GM04503 (cell line): Measurements from ENCODE around the gene OOEP.

Source experiments
- DNase-seq: peaks from one replicate; pipeline ENCODE4 v3.0.0-alpha.2; 2012; ENCODE audit warnings: low read depth

Gene OOEP

DNA sequence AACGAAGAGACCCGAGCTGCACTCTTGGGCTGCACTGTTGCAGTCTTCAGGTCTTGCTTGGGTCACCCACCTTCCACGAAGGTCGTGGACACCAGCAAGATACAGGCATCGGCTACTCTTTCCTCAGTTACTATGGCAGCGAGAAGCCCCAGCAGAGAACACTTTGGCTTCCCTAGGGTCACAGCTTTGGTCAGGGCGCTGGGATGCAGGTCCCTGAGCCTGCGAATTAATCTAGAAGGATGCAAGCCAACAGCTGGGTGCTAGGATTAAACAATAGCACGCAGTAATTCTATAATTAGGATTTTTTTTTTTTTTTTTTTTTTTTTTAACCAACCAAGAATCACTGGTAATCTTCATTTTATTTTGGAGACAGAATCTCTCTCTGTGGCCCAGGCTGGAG lies 5.1 kb downstream of the OOEP start:
- no peak for DNase-seq

GRCh38 chr6:73364121-73364520 lies 5.6 kb downstream of the OOEP start:
- no peak for DNase-seq

GRCh38 chr6:73363537-73363875 lies 6.2 kb downstream of the OOEP start:
- DNase-seq: no peak

- no peak for DNase-seq
Measured at GRCh38 chr6:73362869-73363536, 6.7 kb downstream of the OOEP start.

- DNase-seq: no peak
Measured at GRCh38 chr6:73362358-73362757, 7.3 kb downstream of the OOEP start, which contains the start of gene KHDC3L. TSS of gene KHDC3L (plus strand) at chr6:73362658. CDS start at chr6:73362730, 72 bp downstream.

DNA sequence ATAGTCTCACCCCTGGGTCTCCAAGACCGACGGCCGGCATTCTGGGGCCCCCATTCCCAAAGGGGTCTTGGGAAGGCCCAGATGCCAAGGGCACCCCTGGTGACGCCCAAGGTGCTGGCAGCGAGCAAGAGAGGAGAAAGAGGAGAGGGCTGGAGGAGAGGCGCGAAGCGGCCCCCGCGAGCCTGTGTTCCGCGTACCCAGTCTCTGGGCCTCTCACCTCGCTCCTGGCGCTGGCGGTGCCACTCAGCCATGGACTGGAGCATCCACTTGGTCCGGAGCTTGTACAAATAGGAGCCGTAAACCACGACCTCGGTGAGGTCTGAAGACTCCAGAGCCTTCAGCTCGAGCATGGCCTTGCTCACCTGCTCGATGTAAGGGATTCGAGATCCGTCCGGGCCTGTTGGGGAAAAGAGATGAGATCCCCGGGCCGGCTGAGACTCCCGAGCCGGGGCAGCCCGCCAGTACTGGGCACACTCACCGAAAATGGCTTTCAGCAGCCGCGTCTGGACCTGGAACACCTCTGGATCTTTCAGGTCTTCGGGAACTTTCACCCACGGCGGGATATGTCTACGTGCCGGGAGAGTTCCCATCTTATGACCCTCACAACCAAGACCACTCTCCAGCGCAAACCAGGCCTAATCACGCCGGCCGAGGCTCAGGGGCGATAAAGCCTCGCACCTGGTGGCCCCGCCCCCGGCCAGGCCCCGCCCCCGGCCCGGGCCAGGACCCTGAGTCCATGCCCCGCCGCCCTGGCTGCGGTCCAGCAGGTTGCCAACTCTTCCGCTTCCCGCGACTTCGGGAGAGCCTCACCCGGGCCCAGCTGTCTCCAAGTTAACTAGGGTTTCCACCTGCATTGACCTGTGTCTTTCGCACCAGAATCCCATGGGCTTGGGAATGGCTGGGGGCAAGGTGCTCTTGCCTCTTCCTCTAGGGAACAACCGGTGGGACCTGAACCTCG lies 15.8 kb downstream of the OOEP start, which contains the start of gene DPPA5:
Gene DPPA5, minus strand, starts transcription at position 641 of the 958 bp plus-strand sequence. Its CDS starts 51 bp downstream, at position 590.
- DNase-seq: no peak

GRCh38 chr6:73349311-73349710 lies 20.4 kb downstream of the OOEP start:
- no peak for DNase-seq

DNA sequence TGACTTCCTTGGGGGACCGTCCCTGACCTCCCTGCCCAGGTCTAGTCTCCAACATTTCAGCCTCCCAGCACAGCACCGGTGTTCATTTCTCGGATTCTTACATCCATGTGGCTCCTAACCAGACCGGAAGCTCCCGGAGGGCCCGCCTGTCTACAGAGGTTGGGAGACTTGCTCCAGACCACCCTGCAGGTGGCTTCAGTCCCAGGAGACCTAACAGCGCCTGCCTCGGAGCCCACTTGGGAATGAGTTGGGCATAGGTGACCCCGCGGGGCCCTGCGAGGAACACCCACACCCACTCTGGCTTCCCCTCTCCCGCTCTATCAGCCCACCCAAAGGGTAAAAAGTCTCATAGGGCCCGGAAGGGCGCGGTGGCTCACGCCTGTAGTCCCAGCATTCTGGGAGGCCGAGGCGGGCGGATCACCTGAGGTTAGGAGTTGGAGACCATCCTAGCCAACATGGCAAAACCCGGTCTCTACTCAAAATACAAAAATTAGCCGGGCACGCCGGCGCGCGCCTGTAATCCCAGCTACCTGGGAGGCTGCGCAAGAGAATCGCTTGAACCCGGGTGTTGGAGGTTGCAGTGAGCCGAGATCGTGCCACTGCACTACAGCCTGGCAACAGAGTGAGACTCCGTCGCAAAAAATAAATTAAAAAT lies 21.0 kb downstream of the OOEP start:
- no peak for DNase-seq

DNA sequence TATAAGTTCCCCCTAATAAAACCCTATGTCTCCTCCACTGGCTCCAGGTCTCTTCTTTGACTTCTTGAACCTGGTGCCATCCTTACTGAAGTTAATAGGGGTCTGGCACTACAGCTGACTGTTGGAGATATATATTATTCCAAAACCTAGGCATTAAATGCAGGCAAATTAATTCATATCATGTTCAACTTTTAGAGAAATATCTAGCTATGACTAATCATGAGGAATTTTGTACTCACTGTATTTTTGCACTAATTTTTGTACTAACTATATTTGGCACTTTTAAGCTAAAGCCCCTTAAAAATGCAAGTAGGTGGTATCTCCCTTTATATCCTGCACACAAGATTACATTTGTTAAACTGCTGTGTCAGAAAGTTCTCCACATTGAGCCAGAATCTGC lies 26.5 kb downstream of the OOEP start:
- no peak for DNase-seq

GRCh38 chr6:73342174-73342573 lies 27.5 kb downstream of the OOEP start:
- DNase-seq: no peak

DNA sequence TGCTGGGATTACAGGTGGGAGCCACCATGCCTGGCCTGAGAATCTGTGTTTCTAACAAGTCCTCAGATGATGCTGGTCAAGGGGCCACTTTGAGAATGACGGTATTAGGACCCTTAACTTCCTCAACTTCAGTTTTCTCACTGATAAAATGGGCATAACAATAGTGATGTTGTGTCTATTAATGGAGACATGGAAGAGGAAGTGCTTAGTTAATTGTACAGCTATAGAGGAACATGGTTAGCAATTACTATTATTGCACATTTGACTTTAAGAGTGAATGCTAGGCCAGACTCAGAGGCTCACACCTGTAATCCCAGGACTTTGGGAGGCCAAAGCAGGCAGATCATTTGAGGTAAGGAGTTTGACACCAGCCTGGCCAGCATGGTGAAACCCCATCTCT lies 28.4 kb downstream of the OOEP start:
- DNase-seq: no peak

- no peak for DNase-seq
Measured at GRCh38 chr6:73340048-73340447, 29.6 kb downstream of the OOEP start.

GRCh38 chr6:73339340-73339739 lies 30.4 kb downstream of the OOEP start:
- no peak for DNase-seq

GRCh38 chr6:73329201-73329600 lies 40.5 kb downstream of the OOEP start:
- DNase-seq: no peak

DNA sequence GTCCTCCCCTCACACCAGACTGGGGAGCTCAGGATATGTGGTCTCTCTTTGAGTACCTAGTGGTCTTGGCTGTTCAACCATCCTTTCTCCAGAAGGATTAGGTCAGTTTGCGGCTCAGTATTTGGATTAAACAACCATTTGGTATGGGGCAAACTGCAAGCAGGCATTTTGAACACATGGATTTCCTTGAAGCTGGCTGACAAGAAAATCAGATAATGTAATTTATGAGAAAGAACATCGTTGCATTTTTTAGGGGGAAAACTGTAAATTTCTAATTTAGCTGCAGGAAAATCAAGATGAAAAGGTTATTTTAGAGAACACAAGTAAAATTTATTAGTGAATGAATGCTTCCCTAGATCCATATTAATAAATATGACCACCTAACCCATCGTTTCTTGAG lies 40.9 kb downstream of the OOEP start:
- DNase-seq: no peak

- no peak for DNase-seq
Measured at GRCh38 chr6:73325656-73326055, 44.0 kb downstream of the OOEP start.

DNA sequence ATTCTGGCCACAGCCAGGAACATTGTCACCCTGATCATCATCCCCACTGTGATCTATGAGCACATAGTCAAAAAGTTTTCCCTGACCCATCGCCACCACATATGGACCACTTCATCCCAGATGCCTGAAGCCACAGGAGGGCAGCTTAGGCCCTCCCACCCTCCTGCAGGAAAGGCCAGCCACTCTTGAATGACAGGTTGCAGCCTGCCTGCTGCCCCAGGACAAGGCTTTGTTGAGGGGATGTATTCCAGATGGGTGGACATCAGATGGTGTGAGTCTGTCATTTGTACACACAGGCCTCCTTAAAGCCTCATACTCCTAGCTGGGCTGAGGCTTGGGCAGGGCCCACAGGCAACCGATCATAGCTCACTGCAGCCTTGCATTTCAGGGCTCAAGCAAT lies 46.4 kb downstream of the OOEP start:
- no peak for DNase-seq
